Measurements from ENCODE around the gene ROBO4.

- no peak for TF ChIP-seq POLR2A (IDR thresholded peaks at IDR 0.05)
- TF ChIP-seq, protein P1, sequence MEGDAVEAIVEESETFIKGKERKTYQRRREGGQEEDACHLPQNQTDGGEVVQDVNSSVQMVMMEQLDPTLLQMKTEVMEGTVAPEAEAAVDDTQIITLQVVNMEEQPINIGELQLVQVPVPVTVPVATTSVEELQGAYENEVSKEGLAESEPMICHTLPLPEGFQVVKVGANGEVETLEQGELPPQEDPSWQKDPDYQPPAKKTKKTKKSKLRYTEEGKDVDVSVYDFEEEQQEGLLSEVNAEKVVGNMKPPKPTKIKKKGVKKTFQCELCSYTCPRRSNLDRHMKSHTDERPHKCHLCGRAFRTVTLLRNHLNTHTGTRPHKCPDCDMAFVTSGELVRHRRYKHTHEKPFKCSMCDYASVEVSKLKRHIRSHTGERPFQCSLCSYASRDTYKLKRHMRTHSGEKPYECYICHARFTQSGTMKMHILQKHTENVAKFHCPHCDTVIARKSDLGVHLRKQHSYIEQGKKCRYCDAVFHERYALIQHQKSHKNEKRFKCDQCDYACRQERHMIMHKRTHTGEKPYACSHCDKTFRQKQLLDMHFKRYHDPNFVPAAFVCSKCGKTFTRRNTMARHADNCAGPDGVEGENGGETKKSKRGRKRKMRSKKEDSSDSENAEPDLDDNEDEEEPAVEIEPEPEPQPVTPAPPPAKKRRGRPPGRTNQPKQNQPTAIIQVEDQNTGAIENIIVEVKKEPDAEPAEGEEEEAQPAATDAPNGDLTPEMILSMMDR (IDR thresholded peaks at IDR 0.05), result no peak
- TF ChIP-seq POLR2AphosphoS5 (IDR thresholded peaks at IDR 0.05), result no peak
- TF ChIP-seq EP300 (IDR thresholded peaks at IDR 0.05; ENCODE audit: low read depth), result no peak
Observed at GRCh38 chr11:124886978-124887666, 10.5 kb downstream of the ROBO4 start.
